Activated T-helper 1 cell treated with anti-CD3 and anti-CD28 coated beads, Interleukin-2, amount 50 U/mL, for 16 hours (primary cell): ENCODE results near the gene DGCR2.
"Not testable (repeated sequence)": the region's sequence is repeated elsewhere in the genome, so short reads cannot be mapped to it uniquely, and the experiment has no call there.

ENCODE experiments used
- DNase-seq, 2 donors: peaks; one replicate each; pipeline ENCODE4 v3.0.0-alpha.2; 2020; ENCODE audit warnings: low read depth in 1 of 2, low spot score in 1 of 2

Gene DGCR2

GRCh38 chr22:19043121-19044085 is 78.8 kb downstream of the DGCR2 start:
- DNase-seq = no peak

GRCh38 chr22:19042285-19043120 is 79.7 kb downstream of the DGCR2 start:
- DNase-seq = no peak

GRCh38 chr22:19041704-19042074 is 80.5 kb downstream of the DGCR2 start:
- no peak for DNase-seq

- no peak for DNase-seq
Measured at GRCh38 chr22:19040888-19041703, 81.1 kb downstream of the DGCR2 start.

- no peak for DNase-seq
Measured at GRCh38 chr22:19040391-19040861, 81.8 kb downstream of the DGCR2 start.

GRCh38 chr22:19039796-19040280 is 82.4 kb downstream of the DGCR2 start:
- DNase-seq = no peak

GRCh38 chr22:19039448-19039780 is 82.8 kb downstream of the DGCR2 start:
- no peak for DNase-seq

- no peak for DNase-seq
Measured at GRCh38 chr22:19038728-19039447, 83.3 kb downstream of the DGCR2 start.

- no peak for DNase-seq
Measured at GRCh38 chr22:19038164-19038546, 84.1 kb downstream of the DGCR2 start.

- no peak for DNase-seq
Measured at GRCh38 chr22:19037282-19038163, 84.7 kb downstream of the DGCR2 start.

GRCh38 chr22:19036523-19037273 is 85.5 kb downstream of the DGCR2 start:
- DNase-seq = no peak

- DNase-seq = no peak
Measured at GRCh38 chr22:19036229-19036522, 86.0 kb downstream of the DGCR2 start.

- no peak for DNase-seq
Measured at GRCh38 chr22:19035474-19036228, 86.6 kb downstream of the DGCR2 start.

GRCh38 chr22:19035126-19035473 is 87.1 kb downstream of the DGCR2 start:
- DNase-seq = not testable (repeated sequence)

- not testable (repeated sequence) for DNase-seq
Measured at GRCh38 chr22:19034724-19035120, 87.5 kb downstream of the DGCR2 start.

GRCh38 chr22:19034031-19034723 is 88.0 kb downstream of the DGCR2 start:
- DNase-seq = not testable (repeated sequence)

- DNase-seq = not testable (repeated sequence)
Measured at GRCh38 chr22:19033568-19033905, 88.7 kb downstream of the DGCR2 start.
